Mammary epithelial cell (primary cell): ENCODE data around the gene PLEKHA5.

Source experiments
- EZH2 ChIP-seq: IDR thresholded peaks from 2 replicates; pipeline ENCODE4 v1.6.1; 2012; ENCODE audit warnings: low read length, inconsistent platforms, borderline replicate concordance
- TF ChIP-seq, protein P1 (sequence below), 2 donors: IDR thresholded peaks in 1 of 2; conservative IDR thresholded peaks in 1 of 2; 2 replicates each; pipeline ENCODE4 v1.5.1; 2011 to 2012; ENCODE audit warnings: inconsistent platforms in 2 of 2, low read length in 2 of 2, mild to moderate bottlenecking in 2 of 2, control low read depth in 1 of 2, low read depth in 1 of 2; ENCODE audit not compliant: insufficient read depth in 1 of 2; ENCODE audit errors: extremely low read depth in 1 of 2

DNA sequence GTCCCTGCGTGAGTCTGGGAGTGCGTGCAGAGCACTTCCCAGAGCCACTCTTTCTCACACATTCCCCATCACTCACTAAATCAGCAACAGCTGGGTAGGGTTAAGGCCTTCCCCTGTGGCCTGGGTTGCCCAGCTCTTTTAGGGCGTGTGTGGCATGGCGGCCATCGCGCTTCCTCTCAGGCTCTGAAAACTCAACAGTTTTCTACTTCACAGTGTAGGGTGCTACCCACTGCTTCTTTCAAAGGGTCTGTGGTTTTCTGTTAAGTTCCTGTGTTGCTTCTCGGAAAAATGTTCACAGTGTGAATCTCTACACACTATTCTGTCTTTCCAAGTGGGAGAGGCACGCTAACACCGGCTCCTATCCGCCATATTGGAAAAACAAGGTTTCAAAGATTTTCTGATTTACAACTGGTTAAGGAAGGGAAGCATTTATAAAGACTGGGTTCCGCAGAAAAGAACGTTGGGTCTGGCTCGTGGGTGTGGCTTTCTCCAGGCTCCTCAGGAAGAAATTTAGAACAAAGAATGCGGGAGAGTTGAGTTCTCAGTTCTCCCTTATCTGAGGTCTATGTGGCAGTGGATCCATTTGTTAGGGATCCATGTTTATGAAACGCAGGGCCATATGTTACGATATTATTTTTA, 274.8 kb downstream of the PLEKHA5 start:
- TF ChIP-seq, protein P1, sequence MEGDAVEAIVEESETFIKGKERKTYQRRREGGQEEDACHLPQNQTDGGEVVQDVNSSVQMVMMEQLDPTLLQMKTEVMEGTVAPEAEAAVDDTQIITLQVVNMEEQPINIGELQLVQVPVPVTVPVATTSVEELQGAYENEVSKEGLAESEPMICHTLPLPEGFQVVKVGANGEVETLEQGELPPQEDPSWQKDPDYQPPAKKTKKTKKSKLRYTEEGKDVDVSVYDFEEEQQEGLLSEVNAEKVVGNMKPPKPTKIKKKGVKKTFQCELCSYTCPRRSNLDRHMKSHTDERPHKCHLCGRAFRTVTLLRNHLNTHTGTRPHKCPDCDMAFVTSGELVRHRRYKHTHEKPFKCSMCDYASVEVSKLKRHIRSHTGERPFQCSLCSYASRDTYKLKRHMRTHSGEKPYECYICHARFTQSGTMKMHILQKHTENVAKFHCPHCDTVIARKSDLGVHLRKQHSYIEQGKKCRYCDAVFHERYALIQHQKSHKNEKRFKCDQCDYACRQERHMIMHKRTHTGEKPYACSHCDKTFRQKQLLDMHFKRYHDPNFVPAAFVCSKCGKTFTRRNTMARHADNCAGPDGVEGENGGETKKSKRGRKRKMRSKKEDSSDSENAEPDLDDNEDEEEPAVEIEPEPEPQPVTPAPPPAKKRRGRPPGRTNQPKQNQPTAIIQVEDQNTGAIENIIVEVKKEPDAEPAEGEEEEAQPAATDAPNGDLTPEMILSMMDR (conservative IDR thresholded peaks at IDR 0.05 in 1 of 2, IDR thresholded peaks at IDR 0.05 in 1 of 2; ENCODE audit: extremely low read depth in 1 of 2, insufficient read depth in 1 of 2, low read depth in 1 of 2, low read length in 2 of 2), result no peak
- no peak for TF ChIP-seq EZH2
